SW 1271 (cell line): ENCODE measurements around the gene ANO3.
"Not testable (repeated sequence)": the region's sequence is repeated elsewhere in the genome, so short reads cannot be mapped to it uniquely, and the experiment has no call there.

ENCODE experiments used
- DNase-seq, 2 experiments: peaks; one replicate each; lab custom pipeline; 2025; lab: John Stamatoyannopoulos, UW

ANO3 gene

GRCh38 chr11:26623076-26623659 is 291.2 kb downstream of the ANO3 start:
- DNase-seq, result no peak

- no peak for DNase-seq
Observed at GRCh38 chr11:26626346-26626745, 294.4 kb downstream of the ANO3 start.

GRCh38 chr11:26632691-26633159 is 300.8 kb downstream of the ANO3 start:
- no peak for DNase-seq

DNA sequence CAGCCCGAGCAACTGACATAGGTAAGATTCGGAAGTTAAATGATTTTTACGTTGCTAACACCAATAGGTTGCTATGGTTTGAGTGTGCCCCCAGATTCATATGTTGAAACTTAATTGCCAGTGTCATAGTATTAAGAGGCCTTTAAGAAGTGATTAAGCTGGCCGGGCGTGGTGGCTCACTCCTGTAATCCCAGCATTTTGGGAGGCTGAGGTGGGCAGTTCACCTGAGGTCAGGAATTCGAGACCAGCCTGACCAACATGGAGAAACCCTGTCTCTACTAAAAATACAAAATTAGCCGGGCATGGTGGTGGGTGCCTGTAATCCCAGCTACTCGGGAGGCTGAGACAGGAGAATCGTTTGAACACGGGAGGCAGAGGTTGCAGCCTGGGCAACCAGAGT is 311.4 kb downstream of the ANO3 start:
- DNase-seq, result not testable (repeated sequence)

DNA sequence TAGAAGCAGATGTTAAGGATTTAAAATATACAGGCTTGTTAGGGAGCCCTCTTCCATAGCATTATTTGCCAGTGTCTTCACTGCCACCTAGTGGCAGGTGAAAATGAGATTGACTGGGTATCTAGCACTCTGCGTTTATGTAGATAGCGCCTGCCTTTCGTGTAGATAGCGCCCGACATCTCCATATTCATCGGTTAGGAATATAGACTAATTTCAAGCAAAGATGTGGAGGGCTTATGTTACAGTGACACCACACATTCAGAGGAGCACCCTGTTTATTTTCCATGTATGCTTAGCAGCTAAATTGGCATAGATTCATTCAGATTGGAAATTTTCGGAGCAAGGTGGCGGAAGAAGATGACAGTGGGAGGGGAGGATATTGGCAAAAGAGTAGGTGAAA is 318.0 kb downstream of the ANO3 start:
- peak; percentile 4 to 53 for DNase-seq

DNA sequence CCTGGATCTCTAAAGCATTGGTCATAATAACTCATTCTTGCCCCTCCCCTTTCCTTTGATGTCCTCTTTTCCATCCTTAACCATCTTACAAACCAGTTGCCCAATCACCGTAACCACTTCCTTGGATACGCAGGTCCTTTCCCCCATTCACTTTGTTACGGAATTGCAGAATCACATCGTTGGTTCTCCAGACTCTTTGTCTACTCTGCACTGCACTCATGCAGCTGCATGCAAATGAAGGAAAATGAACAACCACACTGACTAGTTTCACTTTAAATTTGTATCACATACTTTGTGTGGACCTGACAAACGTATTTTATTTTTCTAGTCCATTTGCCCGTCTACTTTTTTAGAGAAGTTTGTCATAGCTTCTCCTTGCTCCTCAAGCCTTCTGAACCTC is 320.0 kb downstream of the ANO3 start:
- no peak for DNase-seq

DNA sequence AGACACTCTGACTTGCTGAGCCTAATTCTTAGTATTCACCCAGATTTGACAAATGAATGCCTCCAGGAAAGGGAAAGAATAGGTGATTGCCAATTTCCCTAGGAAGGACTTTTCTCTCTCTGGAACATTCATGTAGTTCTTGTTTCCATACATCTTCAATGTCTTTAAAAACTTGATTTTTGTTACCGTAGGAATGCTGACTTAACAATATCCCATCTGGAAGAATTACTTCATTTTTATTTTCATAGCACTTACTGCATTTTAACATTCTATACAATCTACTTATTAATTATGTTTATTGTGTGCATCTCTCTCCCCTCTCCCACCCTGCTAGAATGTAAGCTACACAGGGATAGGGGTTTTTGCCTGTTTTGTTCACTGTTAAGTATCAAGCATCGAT is 323.4 kb downstream of the ANO3 start:
- DNase-seq, result no peak

DNA sequence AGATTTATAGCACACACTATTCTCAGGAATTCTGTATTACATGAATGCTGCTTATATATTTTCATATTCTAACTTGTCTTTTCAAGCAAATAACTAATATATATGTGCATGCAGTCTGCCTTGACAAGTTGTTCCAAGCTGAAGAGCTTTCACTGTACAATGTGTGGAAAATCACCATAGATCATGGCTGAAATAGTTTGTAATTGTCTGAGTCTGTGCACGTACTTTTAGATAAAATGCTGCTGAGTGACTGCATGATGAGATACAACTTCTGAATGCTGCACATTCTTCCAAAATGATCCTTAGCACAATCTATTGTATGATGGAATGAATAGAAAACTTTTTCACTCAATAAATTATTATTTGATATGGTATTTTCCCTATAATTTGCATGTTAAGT is 331.0 kb downstream of the ANO3 start:
- DNase-seq, result no peak

DNA sequence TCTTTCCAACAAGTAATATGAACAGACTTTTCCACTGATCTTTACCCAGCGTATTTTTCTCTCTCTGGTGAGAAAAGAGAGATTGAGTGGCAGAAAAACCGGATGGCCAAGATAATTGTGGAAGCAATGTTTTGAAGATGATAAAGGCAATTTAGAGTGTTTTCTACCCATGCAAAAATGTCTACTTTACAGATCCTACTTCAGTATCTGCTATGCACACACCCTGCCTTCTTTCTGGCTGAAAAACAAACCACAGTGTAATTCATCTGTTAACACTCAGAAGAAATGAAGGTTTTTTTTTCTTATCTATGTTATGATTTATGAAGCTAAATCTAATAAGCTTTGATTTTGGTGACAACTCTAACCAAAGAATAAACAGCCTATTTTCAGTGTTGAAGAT is 333.1 kb downstream of the ANO3 start:
- DNase-seq, result no peak

DNA sequence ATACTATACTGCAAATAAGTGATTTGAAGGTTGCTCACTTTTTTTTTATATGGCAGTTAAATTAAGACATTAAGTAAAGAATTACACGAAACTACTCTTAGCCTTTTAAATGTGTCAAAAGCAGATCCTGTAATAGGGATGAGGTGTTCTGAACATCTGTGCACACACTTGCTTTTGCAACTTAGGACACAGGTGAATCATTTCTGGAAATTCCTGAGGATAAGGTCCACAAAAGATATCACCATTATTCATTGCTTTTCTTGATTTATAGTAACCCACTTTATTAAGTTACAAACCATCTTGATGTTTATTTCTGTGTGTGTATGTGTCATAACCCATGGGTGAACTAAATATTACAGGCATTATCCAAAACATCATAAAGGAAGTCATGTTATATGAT is 334.0 kb downstream of the ANO3 start:
- DNase-seq, result no peak

DNA sequence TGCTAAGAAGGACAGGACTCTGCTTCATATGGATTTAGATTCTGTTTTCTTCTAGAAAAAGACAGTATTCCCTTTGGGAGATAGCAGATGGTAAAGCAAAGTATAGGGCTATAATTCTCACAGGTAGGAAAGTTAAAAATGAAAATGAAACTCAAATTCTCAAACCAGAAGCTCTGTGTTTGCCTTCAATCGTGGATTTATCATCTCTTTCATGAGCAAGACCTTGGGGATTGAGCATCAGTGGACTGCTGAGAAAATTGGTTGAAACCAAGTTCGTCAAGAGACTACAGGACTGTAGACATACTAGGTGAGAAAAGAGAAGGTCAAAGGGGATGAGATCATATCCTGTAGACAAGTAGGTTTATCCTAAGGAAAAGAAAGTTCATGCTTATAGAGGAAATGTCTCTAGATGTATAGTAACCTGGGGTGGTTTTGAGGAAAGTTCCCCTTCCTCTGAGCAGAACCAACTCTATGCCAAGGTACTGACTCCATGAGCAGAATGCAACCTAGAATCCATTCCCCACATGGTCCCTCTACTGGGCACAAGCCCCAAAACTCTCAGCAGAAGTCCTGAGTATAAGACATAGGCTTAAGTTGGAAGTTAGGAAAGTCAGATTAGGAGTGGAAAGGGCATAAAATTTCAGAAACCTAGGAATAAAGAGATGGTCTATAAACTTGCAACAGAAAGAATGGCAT is 343.5 kb downstream of the ANO3 start:
- DNase-seq, result no peak

DNA sequence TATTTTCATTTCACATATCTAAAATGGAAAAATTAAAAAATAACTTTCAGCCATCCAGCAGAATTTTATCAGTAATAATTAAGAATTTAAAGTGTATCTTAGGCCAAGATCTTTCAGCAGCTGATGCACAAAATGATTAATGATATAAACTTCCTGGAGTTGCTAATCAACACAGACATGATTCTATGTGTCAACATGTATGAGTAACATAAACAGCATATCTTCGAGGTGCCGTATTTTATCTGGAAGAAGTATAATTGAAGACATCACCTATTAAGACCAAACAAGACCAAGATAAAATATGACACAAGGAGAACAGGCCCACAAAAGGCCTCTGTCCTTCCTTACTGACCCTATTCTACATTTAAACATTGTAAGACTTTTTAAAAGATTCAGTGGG is 344.7 kb downstream of the ANO3 start:
- DNase-seq, result no peak

- no peak for DNase-seq
Observed at GRCh38 chr11:26677566-26677965, 345.6 kb downstream of the ANO3 start.

DNA sequence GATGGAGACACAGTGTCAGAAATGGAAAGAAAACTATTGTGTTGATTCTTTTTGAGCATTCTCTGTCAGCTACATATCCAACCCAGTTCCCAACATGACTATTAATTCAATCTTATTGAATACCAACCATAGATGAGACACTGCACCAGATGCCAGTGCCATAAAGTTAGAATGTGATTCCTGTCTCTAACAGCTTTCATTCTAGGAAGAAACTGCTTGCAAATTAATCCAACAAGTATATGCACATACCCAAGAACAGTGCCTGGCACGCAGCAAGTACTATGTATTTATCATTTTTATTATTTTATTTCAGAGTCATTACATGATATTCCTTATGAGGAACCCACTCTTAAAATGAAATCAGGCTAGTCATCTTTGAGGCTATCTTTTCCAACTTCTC is 355.4 kb downstream of the ANO3 start:
- no peak for DNase-seq

DNA sequence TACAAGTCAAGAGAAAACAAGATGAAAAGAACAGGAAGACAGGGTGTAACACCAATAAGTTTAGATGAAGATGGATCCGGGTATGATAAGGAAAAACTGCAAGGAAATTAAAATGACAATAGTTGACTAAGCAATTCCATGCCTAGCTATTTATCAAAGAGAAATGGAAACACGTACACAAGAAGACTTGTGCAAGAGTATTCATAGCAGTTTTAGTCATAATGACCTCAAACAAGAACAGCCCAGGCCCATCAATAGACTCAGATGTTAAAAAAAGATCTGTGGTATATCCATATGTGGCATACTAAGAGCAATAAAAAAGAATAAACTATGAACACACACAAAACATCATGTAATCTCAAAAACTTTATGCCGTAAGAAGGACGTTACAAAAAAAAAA is 356.8 kb downstream of the ANO3 start:
- DNase-seq, result no peak

DNA sequence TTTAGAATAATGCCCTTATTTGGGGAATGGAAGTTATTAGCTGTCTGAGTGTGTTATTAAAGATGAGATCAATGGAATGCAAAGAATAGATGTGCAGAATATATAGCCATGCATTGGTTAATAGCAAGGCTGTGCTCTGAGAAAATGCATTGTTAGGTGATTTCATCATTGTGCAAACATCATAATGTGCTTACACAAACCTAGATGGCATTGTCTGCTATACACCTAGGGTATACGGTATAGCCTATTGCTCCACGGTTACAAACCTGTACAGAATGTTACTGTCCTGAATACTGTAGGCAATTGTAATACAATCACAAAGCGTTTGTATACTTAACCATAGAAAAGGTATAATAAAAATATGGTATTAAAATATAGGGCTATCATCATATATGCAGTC is 364.4 kb downstream of the ANO3 start:
- no peak for DNase-seq

DNA sequence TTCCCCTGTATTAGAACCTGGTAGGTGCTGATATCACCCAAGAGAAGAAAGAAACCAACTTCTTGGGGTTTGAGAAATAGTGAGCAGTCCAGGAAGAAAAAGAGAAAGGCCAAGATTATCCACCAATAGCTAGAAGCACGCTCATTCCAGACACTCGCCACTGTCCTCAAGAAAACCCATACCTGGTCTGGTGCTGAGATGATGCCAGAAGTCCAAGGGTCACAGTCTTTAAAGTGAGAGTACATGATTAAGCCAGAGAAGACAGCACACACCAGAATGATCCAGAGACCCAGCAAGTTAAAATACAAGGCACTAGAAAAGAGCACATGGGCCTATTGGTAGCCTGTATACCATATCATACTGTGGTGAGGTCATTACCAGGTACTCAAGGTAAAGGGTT is 366.3 kb downstream of the ANO3 start:
- no peak for DNase-seq

- no peak for DNase-seq
Observed at GRCh38 chr11:26700574-26701235, 368.8 kb downstream of the ANO3 start.

DNA sequence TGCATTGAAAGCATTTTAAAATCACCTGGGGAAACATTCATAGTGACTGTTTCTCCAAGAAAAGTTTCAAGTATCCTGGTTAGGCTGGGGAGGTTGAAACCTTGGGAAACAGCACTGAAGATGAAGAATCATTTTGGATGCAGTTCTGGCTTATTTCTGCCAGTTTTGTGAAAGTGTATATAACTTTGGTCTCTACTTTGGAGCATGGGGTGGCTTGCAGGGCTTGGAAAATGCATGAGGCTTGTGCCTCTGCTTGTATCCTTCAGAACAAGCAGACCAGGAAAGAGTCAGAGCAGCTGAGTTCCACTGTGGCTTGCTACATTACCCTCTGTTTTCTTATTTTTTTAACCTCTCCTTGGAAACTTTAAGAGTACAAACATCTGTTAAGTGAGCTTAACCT is 370.5 kb downstream of the ANO3 start:
- no peak for DNase-seq

DNA sequence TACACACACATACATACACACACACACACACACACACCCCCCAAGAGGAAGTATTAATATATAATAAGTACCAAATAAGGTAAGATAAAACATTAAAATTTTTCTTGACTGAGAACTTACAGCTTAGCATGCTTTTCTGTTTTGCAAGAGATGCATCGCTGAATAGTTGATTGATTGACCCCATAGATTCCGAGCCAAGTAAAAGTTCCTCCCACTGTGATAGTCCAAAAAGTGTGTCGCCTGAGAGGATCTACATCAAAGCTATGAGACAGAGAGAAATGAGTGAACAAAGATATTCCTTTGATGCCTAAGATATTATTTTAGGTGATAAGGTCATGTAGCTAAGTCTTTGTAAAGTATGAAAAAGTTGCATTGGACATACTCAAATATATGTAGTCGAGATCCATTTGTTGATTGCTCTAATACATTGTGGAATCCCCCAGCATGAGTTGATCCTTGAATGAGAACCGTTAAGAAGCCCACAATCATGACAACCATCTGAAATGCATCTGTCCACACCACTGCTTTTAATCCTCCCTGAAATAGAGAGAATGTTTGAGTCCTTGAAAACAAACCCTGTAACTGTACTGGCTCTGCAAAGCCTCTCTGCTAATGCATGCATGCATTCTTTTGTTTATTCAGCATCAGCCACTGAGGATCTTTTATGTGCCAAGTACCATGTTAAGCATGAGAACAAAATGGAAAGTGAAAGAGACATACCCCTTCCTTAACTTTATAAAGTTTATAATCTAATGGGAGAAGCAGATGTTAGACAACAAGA is 371.7 kb downstream of the ANO3 start:
- DNase-seq, result no peak

GRCh38 chr11:26704249-26704648 is 372.3 kb downstream of the ANO3 start:
- DNase-seq, result no peak

DNA sequence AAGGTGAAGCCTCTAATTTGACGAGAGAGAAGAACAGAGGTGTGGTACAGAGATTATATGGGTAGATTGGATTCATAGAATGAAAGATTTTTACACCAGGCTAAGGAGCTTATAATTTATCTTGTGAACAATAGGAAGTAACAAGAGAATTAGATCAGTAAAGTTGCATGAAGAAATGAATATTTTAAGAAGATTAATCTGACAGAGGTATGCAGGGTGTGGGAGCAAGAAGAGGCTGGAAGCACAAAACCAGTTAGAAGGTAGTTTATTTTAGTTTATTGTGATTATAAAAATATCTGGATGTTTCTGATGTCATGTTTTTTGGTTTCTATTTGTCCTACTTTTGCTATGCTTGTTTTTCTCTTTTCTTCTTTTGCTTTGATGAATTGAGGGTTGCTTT is 374.3 kb downstream of the ANO3 start:
- no peak for DNase-seq
